H1 (cell line): ENCODE results near the gene ARHGEF12. TPM values are rescaled to one million over a fixed set of nuclear protein-coding genes. Genes with fewer than 3 reads are reported as not detected.

Source experiments
- CTCF ChIA-PET: fragments of 300-600 bp; sonication (Branson Sonifier 250); formaldehyde crosslinking; loops from one replicate; lab custom pipeline; 2021; ENCODE audit not compliant: partially characterized antibody; lab: Charles Lee
- POLR2A ChIA-PET: fragments of 300-600 bp; sonication (Branson Sonifier 250); formaldehyde crosslinking; loops from one replicate; lab custom pipeline; 2021; ENCODE audit warnings: inconsistent platforms; ENCODE audit not compliant: partially characterized antibody; lab: Charles Lee
- DNase-seq, 2 experiments: peaks; one replicate each; pipeline versions ENCODE4 v3.0.0 to v3.0.0-alpha.2; 2010 to 2022; ENCODE audit warnings: low spot score in 2 of 2, low read depth in 1 of 2, mixed read lengths in 1 of 2
- FAIRE-seq: peaks from 2 replicates; lab custom pipeline; 2011; peaks lifted over from hg19 to GRCh38; lab: Jason Lieb, UNC
- H2AFZ ChIP-seq: 2 replicates; pipeline ENCODE4 v1.8.1; 2012; ENCODE audit warnings: low read length, inconsistent platforms
- H2AK5ac ChIP-seq: 2 replicates; pipeline ENCODE4 v1.6.1; 2013; ENCODE audit warnings: low read depth, low read length
- H2BK120ac ChIP-seq: replicated peaks from 2 replicates; pipeline ENCODE3; 2013; ENCODE audit warnings: low read depth, low read length, inconsistent platforms
- H2BK12ac ChIP-seq: 2 replicates; pipeline ENCODE4 v1.6.1; 2013; ENCODE audit warnings: low read depth, low read length
- H2BK15ac ChIP-seq: 2 replicates; pipeline ENCODE4 v1.6.1; 2013; ENCODE audit warnings: low read length
- H2BK20ac ChIP-seq: 2 replicates; pipeline ENCODE4 v1.6.1; 2013; ENCODE audit warnings: low read length
- H2BK5ac ChIP-seq: 2 replicates; pipeline ENCODE4 v1.6.1; 2013; ENCODE audit warnings: low read depth, low read length
- H3K14ac ChIP-seq: 2 replicates; pipeline ENCODE4 v1.6.1; 2013; ENCODE audit warnings: inconsistent platforms; ENCODE audit not compliant: insufficient read length
- H3K18ac ChIP-seq: 2 replicates; pipeline ENCODE4 v1.6.1; 2013; ENCODE audit warnings: low read length; ENCODE audit errors: extremely low read depth
- H3K23ac ChIP-seq: 2 replicates; pipeline ENCODE4 v1.6.1; 2013; ENCODE audit warnings: inconsistent platforms; ENCODE audit not compliant: insufficient read length
- H3K23me2 ChIP-seq: 2 replicates; pipeline ENCODE4 v1.6.1; 2013; ENCODE audit warnings: low read depth, low read length
- H3K27ac ChIP-seq: 2 replicates; pipeline ENCODE4 v1.6.1; 2011; ENCODE audit warnings: low read depth, low read length, inconsistent platforms
- H3K27me3 ChIP-seq, 4 experiments: replicated peaks in 1 of 4; 1 replicate in 1 of 4; 2 replicates in 3 of 4; pipeline versions ENCODE4 v1.6.1 to v1.8.1; 2011 to 2013; ENCODE audit warnings: low read length in 3 of 4, mild to moderate bottlenecking in 3 of 4, inconsistent platforms in 2 of 4, mixed read lengths in 2 of 4, moderate library complexity in 1 of 4; ENCODE audit not compliant: control insufficient read depth in 3 of 4, insufficient read depth in 3 of 4; ENCODE audit errors: extremely low read depth in 1 of 4
- H3K36me3 ChIP-seq, 4 experiments: 2 replicates each; pipeline versions ENCODE4 v1.6.1 to v1.8.1; 2011 to 2013; ENCODE audit warnings: mild to moderate bottlenecking in 4 of 4, low read length in 3 of 4, moderate library complexity in 2 of 4, control low read depth in 1 of 4, inconsistent platforms in 1 of 4; ENCODE audit not compliant: insufficient read depth in 4 of 4, control insufficient read depth in 2 of 4
- H3K4ac ChIP-seq: replicated peaks from 2 replicates; pipeline ENCODE3; 2013; ENCODE audit warnings: low read length, low read depth, mixed read lengths, inconsistent platforms; ENCODE audit not compliant: insufficient read length
- H3K4me1 ChIP-seq, 4 experiments: replicated peaks in 1 of 4; 1 replicate in 1 of 4; 2 replicates in 3 of 4; pipeline versions ENCODE4 v1.6.1 to v1.8.1; 2011 to 2013; ENCODE audit warnings: low read length in 3 of 4, inconsistent platforms in 2 of 4, mixed read lengths in 1 of 4; ENCODE audit not compliant: insufficient read depth in 4 of 4, control insufficient read depth in 3 of 4
- H3K4me2 ChIP-seq, 2 experiments: 2 replicates each; pipeline versions ENCODE4 v1.6.1 to v1.8.1; 2011 to 2013; ENCODE audit warnings: low read depth in 2 of 2, low read length in 2 of 2, control low read depth in 1 of 2, inconsistent platforms in 1 of 2, mild to moderate bottlenecking in 1 of 2; ENCODE audit not compliant: insufficient read depth in 1 of 2
- H3K4me3 ChIP-seq, 4 experiments: fragments of 200-600, 300-600 bp in 1 of 4; sonication (generic), shearing (Covaris generic), sonication (Bioruptor Twin) in 1 of 4; 2 replicates each; pipeline versions ENCODE4 v1.5.1 to v1.8.1; 2011 to 2016; ENCODE audit warnings: low read length in 4 of 4, low read depth in 3 of 4, control low read depth in 2 of 4, inconsistent platforms in 2 of 4, mild to moderate bottlenecking in 2 of 4, mixed read lengths in 1 of 4, moderate library complexity in 1 of 4; ENCODE audit not compliant: insufficient read depth in 2 of 4; ENCODE audit errors: extremely low read depth in 1 of 4
- H3K56ac ChIP-seq: replicated peaks from 2 replicates; pipeline ENCODE3; 2013; ENCODE audit warnings: low read depth, mild to moderate bottlenecking, mixed read lengths, low read length, inconsistent platforms; ENCODE audit not compliant: insufficient read length
- H3K79me1 ChIP-seq: 2 replicates; pipeline ENCODE4 v1.6.1; 2013; ENCODE audit warnings: low read depth, low read length, control low read depth
- H3K79me2 ChIP-seq, 2 experiments: 2 replicates each; pipeline versions ENCODE4 v1.6.1 to v1.8.1; 2012 to 2013; ENCODE audit warnings: low read length in 2 of 2, mild to moderate bottlenecking in 2 of 2, inconsistent platforms in 1 of 2; ENCODE audit not compliant: insufficient read depth in 2 of 2, control insufficient read depth in 1 of 2
- H3K9ac ChIP-seq, 4 experiments: replicated peaks in 1 of 4; 1 replicate in 1 of 4; 2 replicates in 3 of 4; pipeline versions ENCODE4 v1.6.1 to v1.8.1; 2011 to 2013; ENCODE audit warnings: low read depth in 3 of 4, low read length in 3 of 4, control low read depth in 2 of 4, mild to moderate bottlenecking in 2 of 4, moderate library complexity in 2 of 4, inconsistent platforms in 1 of 4; ENCODE audit errors: extremely low read depth in 1 of 4
- H3K9me3 ChIP-seq, 2 experiments: 2 replicates each; pipeline versions ENCODE4 v1.6.1 to v1.8.1; 2012 to 2013; ENCODE audit warnings: mild to moderate bottlenecking in 2 of 2, moderate library complexity in 2 of 2, control low read depth in 1 of 2, inconsistent platforms in 1 of 2, low read depth in 1 of 2, low read length in 1 of 2, mixed read lengths in 1 of 2; ENCODE audit not compliant: insufficient read depth in 2 of 2
- H4K20me1 ChIP-seq, 2 experiments: replicated peaks in 1 of 2; 2 replicates each; pipeline versions ENCODE3 to v1.8.1; 2011 to 2013; ENCODE audit warnings: inconsistent platforms in 2 of 2, low read length in 2 of 2, mild to moderate bottlenecking in 1 of 2; ENCODE audit not compliant: insufficient read depth in 2 of 2, control insufficient read depth in 1 of 2
- H4K5ac ChIP-seq: 2 replicates; pipeline ENCODE4 v1.6.1; 2013; ENCODE audit warnings: low read length, low read depth, mixed read lengths, inconsistent platforms; ENCODE audit not compliant: insufficient read length
- H4K8ac ChIP-seq: 2 replicates; pipeline ENCODE4 v1.8.0; 2013; ENCODE audit warnings: mild to moderate bottlenecking, moderate library complexity, low read length, inconsistent platforms; ENCODE audit not compliant: insufficient read depth; ENCODE audit errors: extremely low read depth
- H4K91ac ChIP-seq: replicated peaks from 2 replicates; pipeline ENCODE3; 2013; ENCODE audit warnings: low read length, mixed read lengths, inconsistent platforms; ENCODE audit not compliant: insufficient read length
- CBX5 ChIP-seq: fragments of 300-800, 300-1000 bp; sonication (generic); IDR thresholded peaks from 2 replicates; pipeline ENCODE4 v1.7.1; 2016; ENCODE audit warnings: antibody characterized with exemption, low read length, low read depth
- GTF2F1 ChIP-seq: IDR thresholded peaks from 2 replicates; pipeline ENCODE4 v1.6.1; 2012; ENCODE audit warnings: low read depth, low read length, improper control_type of control experiment, borderline replicate concordance
- KDM5A ChIP-seq: fragments of 200-600 bp; IDR thresholded peaks from 2 replicates; pipeline ENCODE4 v1.7.1; 2012; ENCODE audit warnings: mild to moderate bottlenecking, low read length, inconsistent platforms, mixed read lengths
- NRF1 ChIP-seq: IDR thresholded peaks from 2 replicates; pipeline ENCODE4 v1.6.1; 2011; ENCODE audit warnings: mild to moderate bottlenecking, low read depth, low read length, improper control_type of control experiment
- POLR2AphosphoS5 ChIP-seq: IDR thresholded peaks from 2 replicates; pipeline ENCODE4 v1.6.1; 2011; ENCODE audit warnings: low read depth, low read length
- RXRA ChIP-seq: IDR thresholded peaks from 2 replicates; pipeline ENCODE4 v1.6.1; 2011; ENCODE audit warnings: low read depth, mild to moderate bottlenecking, low read length, moderate library complexity; ENCODE audit not compliant: insufficient read depth
- SIN3A ChIP-seq, 2 experiments: IDR thresholded peaks in 1 of 2; conservative IDR thresholded peaks in 1 of 2; 2 replicates each; pipeline ENCODE4 v1.6.1; 2011 to 2012; ENCODE audit warnings: low read length in 2 of 2, improper control_type of control experiment in 1 of 2, low read depth in 1 of 2, mild to moderate bottlenecking in 1 of 2
- SUZ12 ChIP-seq: fragments of 200-600 bp; sonication (generic); IDR thresholded peaks from 2 replicates; pipeline ENCODE4 v1.6.1; 2012; ENCODE audit warnings: mild to moderate bottlenecking, inconsistent platforms, low read length, moderate library complexity, mixed read lengths
- WGBS, 2 experiments: shearing (Covaris generic) in 1 of 2; methylation state at CpG; one replicate each; pipeline versions ENCODE4 v1.1.6 to v1.1.7; 2013 to 2015; ENCODE audit warnings: low lambda C conversion rate in 2 of 2, mixed read lengths in 2 of 2, inconsistent platforms in 1 of 2, low coverage in 1 of 2, missing lambda C conversion rate in 1 of 2; ENCODE audit not compliant: insufficient replicate concordance in 2 of 2, insufficient coverage in 1 of 2, insufficient read length in 1 of 2; ENCODE audit errors: extremely low coverage in 1 of 2, missing lambda C conversion rate in 1 of 2; 5-methylcytosine and 5-hydroxymethylcytosine counted together
- polyA plus RNA-seq, 7 experiments: library from polyadenylated mRNA; depleted of rRNA in 3 of 7; stranded (reverse) in 5 of 7; unstranded in 2 of 7; fragments of >200 nt in 5 of 7; fragments of 200-250 nt in 2 of 7; gene quantifications; 1 replicate in 5 of 7; 2 replicates in 1 of 7; 4 replicates in 1 of 7; pipeline versions ENCODE4 v1.2.1 to v1.2.3, GENCODE V29; 2011 to 2013; ENCODE audit warnings: missing spikeins in 2 of 7, mixed read lengths in 2 of 7
- total RNA-seq: library from RNA; stranded (reverse); fragmentation: NEBNext Ultra II Directional; extraction: Animal tissue kit (Norgen Biotek cat#: 25700); gene quantifications from 2 replicates; pipeline ENCODE4 v1.2.1, GENCODE V29; 2021
- TF ChIP-seq, protein P1 (sequence below): IDR thresholded peaks from 2 replicates; pipeline ENCODE4 v1.6.1; 2012; ENCODE audit warnings: inconsistent platforms
- TF ChIP-seq, protein P2 (sequence below): IDR thresholded peaks from 2 replicates; pipeline ENCODE4 v1.6.1; 2012; ENCODE audit warnings: low read length, inconsistent platforms

Gene ARHGEF12
- total and polyA plus RNA-seq, 2 of the 8 experiments (the other 6 are each of a cell fraction or from before 2014, with no cell fraction given): 5.1 to 33.7 TPM

DNA sequence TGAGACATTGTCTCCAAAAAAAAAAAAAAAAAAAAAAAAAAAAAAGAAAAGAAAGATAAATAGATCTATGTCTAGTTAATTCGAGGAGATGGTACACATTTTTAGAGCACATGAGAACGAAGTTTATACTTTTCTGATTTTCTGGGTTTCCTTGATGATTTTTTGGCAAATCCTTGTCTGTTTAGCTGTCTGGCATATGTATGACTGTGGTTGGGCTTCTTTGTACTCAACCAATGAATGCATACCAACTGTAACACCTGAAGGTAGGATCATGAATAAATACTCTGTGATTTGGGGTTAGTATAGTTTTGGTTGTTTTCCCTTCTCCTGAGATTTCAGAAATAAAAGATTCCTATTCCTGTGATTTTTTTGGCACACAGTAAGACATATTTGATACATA is 63.1 kb downstream of the ARHGEF12 start:
- Histone ChIP-seq H4K5ac (no peak overlapping the region), H3K36me3 (no peaks in the 10 kb centered on the region; a peak in 1 of 8 replicates), H3K4me3 (no peak overlapping the region)
- POLR2A ChIA-PET: no interaction called here
- TF ChIP-seq RXRA (no peak), KDM5A (no peak), NRF1 (no peak), POLR2AphosphoS5 (no peak), CBX5 (no peak), SUZ12 (no peak), SIN3A (conservative IDR thresholded peaks at IDR 0.05 in 1 of 2, IDR thresholded peaks at IDR 0.05 in 1 of 2; ENCODE audit: low read depth in 1 of 2, low read length in 2 of 2) (no peak), GTF2F1 (no peak)
- TF ChIP-seq, protein P1, sequence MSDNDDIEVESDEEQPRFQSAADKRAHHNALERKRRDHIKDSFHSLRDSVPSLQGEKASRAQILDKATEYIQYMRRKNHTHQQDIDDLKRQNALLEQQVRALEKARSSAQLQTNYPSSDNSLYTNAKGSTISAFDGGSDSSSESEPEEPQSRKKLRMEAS: no peak
- TF ChIP-seq, protein P2, sequence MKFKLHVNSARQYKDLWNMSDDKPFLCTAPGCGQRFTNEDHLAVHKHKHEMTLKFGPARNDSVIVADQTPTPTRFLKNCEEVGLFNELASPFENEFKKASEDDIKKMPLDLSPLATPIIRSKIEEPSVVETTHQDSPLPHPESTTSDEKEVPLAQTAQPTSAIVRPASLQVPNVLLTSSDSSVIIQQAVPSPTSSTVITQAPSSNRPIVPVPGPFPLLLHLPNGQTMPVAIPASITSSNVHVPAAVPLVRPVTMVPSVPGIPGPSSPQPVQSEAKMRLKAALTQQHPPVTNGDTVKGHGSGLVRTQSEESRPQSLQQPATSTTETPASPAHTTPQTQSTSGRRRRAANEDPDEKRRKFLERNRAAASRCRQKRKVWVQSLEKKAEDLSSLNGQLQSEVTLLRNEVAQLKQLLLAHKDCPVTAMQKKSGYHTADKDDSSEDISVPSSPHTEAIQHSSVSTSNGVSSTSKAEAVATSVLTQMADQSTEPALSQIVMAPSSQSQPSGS: no peak
- TF ChIP-seq, all 59 proteins: peak for 0
- Histone ChIP-seq H3K14ac (no peak overlapping the region), H4K91ac (no peak overlapping the region), H2AK5ac (peak overlapping the region; percentile 75; the same call in 1 of the 2 replicates), H3K4me2 (no peak overlapping the region), H2BK120ac (no peak overlapping the region), H3K79me2 (peaks cover 0 to 49% of the 10 kb centered on the region in 2 experiments; a peak in 2 of 4 replicates), H3K23ac (no peak overlapping the region), H3K4ac (no peak overlapping the region), H4K20me1 (peaks cover 0 to 3% of the 10 kb centered on the region in 2 experiments), H2BK20ac (no peak overlapping the region), H3K27me3 (no peaks in the 10 kb centered on the region), H3K4me1 (peaks cover 0 to 6% (median 1%) of the 10 kb centered on the region in 4 experiments; a peak in 3 of 7 replicates), H3K9ac (no peak overlapping the region; a peak in 1 of 7 replicates), H3K79me1 (no peaks in the 10 kb centered on the region), H3K9me3 (peaks cover 4 to 6% of the 10 kb centered on the region in 2 experiments; a peak in 1 of 4 replicates), H2BK15ac (no peak overlapping the region), H3K18ac (no peak overlapping the region), H2BK12ac (no peak overlapping the region), H3K27ac (no peak overlapping the region), H2AFZ (no peak overlapping the region), H3K23me2 (no peaks in the 10 kb centered on the region), H3K56ac (no peak overlapping the region), H4K8ac (no peak overlapping the region), H2BK5ac (no peak overlapping the region)
- CTCF ChIA-PET: no interaction called here
- FAIRE-seq (no peak), DNase-seq (no peak)
- WGBS, 2 experiments: 87% methylated on average over 2 of the region's 2 CpGs; no CpG with 5 or more reads in 1 of the 2 experiments
